GM23338 (cell line): ENCODE results near the gene SF1. TPM values are rescaled to one million over a fixed set of nuclear protein-coding genes. Genes with fewer than 3 reads are reported as not detected.

Experiments used
- ATAC-seq: fragments of 200-7000 bp; cut with Tn5 transposase; 3 replicates; pipeline ENCODE4 v1.9.1; 2020
- DNase-seq: peaks from one replicate; pipeline ENCODE4 v3.0.0-alpha.2; 2015; ENCODE audit warnings: low spot score
- H2AFZ ChIP-seq: fragments of 200-600 bp; sonication (generic); 2 replicates; pipeline ENCODE4 v1.8.0; 2016; ENCODE audit warnings: antibody characterized with exemption, mild to moderate bottlenecking, moderate library complexity
- H3F3A ChIP-seq: fragments of 200-600 bp; sonication (generic); replicated peaks from 2 replicates; pipeline ENCODE4 v1.8.0; 2017; ENCODE audit warnings: antibody characterized with exemption, mixed run types, low read depth
- H3K27ac ChIP-seq: fragments of 200-600 bp; sonication (generic); 2 replicates; pipeline ENCODE4 v1.6.1; 2016; ENCODE audit warnings: low read depth
- H3K27me3 ChIP-seq: fragments of 200-600 bp; sonication (generic); 2 replicates; pipeline ENCODE4 v1.8.0; 2016; ENCODE audit warnings: mild to moderate bottlenecking, mixed run types, moderate library complexity; ENCODE audit not compliant: insufficient read depth
- H3K36me3 ChIP-seq: fragments of 200-600 bp; sonication (generic); 2 replicates; pipeline ENCODE4 v1.8.0; 2016; ENCODE audit warnings: mild to moderate bottlenecking; ENCODE audit not compliant: insufficient read depth
- H3K4me1 ChIP-seq: fragments of 200-600 bp; sonication (generic); 2 replicates; pipeline ENCODE4 v1.8.0; 2016; ENCODE audit warnings: mild to moderate bottlenecking, moderate library complexity; ENCODE audit not compliant: insufficient read depth
- H3K4me2 ChIP-seq: fragments of 200-600 bp; sonication (generic); 2 replicates; pipeline ENCODE4 v1.7.1; 2017; ENCODE audit warnings: mixed run types
- H3K4me3 ChIP-seq: fragments of 200-600 bp; sonication (generic); 2 replicates; pipeline ENCODE4 v1.6.1; 2016; ENCODE audit warnings: mixed run types
- H3K79me2 ChIP-seq: fragments of 200-600 bp; sonication (generic); replicated peaks from 2 replicates; pipeline ENCODE4 v1.8.0; 2017; ENCODE audit warnings: mild to moderate bottlenecking; ENCODE audit not compliant: insufficient read depth
- H3K9me2 ChIP-seq: fragments of 200-600 bp; sonication (generic); 2 replicates; pipeline ENCODE4 v1.8.0; 2017; ENCODE audit not compliant: insufficient read depth
- H4K20me1 ChIP-seq: fragments of 200-600 bp; sonication (generic); replicated peaks from 2 replicates; pipeline ENCODE4 v1.8.0; 2017; ENCODE audit warnings: mild to moderate bottlenecking; ENCODE audit not compliant: insufficient read depth
- H3K27ac Mint-ChIP-seq: 2 replicates; pipeline ENCODE4 v1.8.0; 2020; ENCODE audit warnings: inconsistent platforms, mild to moderate bottlenecking, moderate library complexity, mixed read lengths
- H3K27me3 Mint-ChIP-seq: 3 replicates; pipeline ENCODE4 v1.8.0; 2022; ENCODE audit warnings: low read depth, mild to moderate bottlenecking, moderate library complexity, mixed read lengths, inconsistent platforms; ENCODE audit not compliant: insufficient read depth, poor library complexity
- H3K36me3 Mint-ChIP-seq: 3 replicates; pipeline ENCODE4 v1.8.0; 2021; ENCODE audit warnings: low read depth, mild to moderate bottlenecking, inconsistent platforms, moderate library complexity, mixed read lengths
- H3K4me1 Mint-ChIP-seq: 3 replicates; pipeline ENCODE4 v1.8.0; 2020; ENCODE audit warnings: mild to moderate bottlenecking, inconsistent platforms, mixed read lengths
- H3K4me3 Mint-ChIP-seq: 3 replicates; pipeline ENCODE4 v1.8.0; 2021; ENCODE audit warnings: moderate library complexity, mild to moderate bottlenecking, inconsistent platforms, mixed read lengths
- H3K9me3 Mint-ChIP-seq: 3 replicates; pipeline ENCODE4 v1.8.0; 2020; ENCODE audit warnings: moderate library complexity, mild to moderate bottlenecking, inconsistent platforms, mixed read lengths
- CREB1 ChIP-seq: fragments of 250-450 bp; sonication (Bioruptor Pico); IDR thresholded peaks from 2 replicates; pipeline ENCODE4 v1.5.0; 2020; ENCODE audit warnings: low read depth, mild to moderate bottlenecking, moderate library complexity
- EZH2 ChIP-seq: fragments of 200-600 bp; sonication (generic); IDR thresholded peaks from one replicate; pipeline ENCODE4 v1.8.0; 2017; ENCODE audit warnings: antibody characterized with exemption, mild to moderate bottlenecking, low read depth; ENCODE audit not compliant: unreplicated experiment
- EZH2phosphoT487 ChIP-seq: fragments of 200-600 bp; sonication (generic); IDR thresholded peaks from one replicate; pipeline ENCODE4 v1.8.1; 2018; ENCODE audit warnings: antibody characterized with exemption; ENCODE audit not compliant: unreplicated experiment
- JUNB ChIP-seq: IDR thresholded peaks from one replicate; pipeline ENCODE4 v1.6.1; 2016; ENCODE audit warnings: antibody characterized with exemption; ENCODE audit not compliant: unreplicated experiment
- NANOG ChIP-seq: IDR thresholded peaks from 2 replicates; pipeline ENCODE4 v1.6.1; 2016; ENCODE audit warnings: antibody characterized with exemption, borderline replicate concordance
- POLR2AphosphoS5 ChIP-seq: IDR thresholded peaks from 2 replicates; pipeline ENCODE4 v1.6.1; 2016; ENCODE audit warnings: antibody characterized with exemption, low read depth
- STAT1 ChIP-seq: IDR thresholded peaks from one replicate; pipeline ENCODE4 v1.6.1; 2016; ENCODE audit warnings: antibody characterized with exemption; ENCODE audit not compliant: unreplicated experiment
- ZNF114 ChIP-seq: fragments of 250-450 bp; sonication (Bioruptor Pico); IDR thresholded peaks from 2 replicates; pipeline ENCODE4 v1.5.0; 2020; ENCODE audit warnings: mild to moderate bottlenecking, moderate library complexity
- ZNF331 ChIP-seq: fragments of 250-450 bp; sonication (Bioruptor Pico); IDR thresholded peaks from 2 replicates; pipeline ENCODE4 v1.5.0; 2020; ENCODE audit warnings: low read depth, mild to moderate bottlenecking, moderate library complexity
- polyA plus RNA-seq: library from polyadenylated mRNA; unstranded; fragments of >200 nt; fragmentation: Nextera tagmentation; extraction: Ambion mirVana; gene quantifications from 2 replicates; pipeline ENCODE4 v1.2.1, GENCODE V29; 2016
- total RNA-seq: library from RNA; depleted of rRNA; stranded (reverse); fragments of >200 nt; shearing (Covaris generic); gene quantifications from 2 replicates; pipeline ENCODE4 v1.2.3, GENCODE V29; 2014
- TF ChIP-seq, protein P1 (sequence below): fragments of 250-450 bp; sonication (Bioruptor Pico); IDR thresholded peaks from 2 replicates; pipeline ENCODE4 v1.5.0; 2020; ENCODE audit warnings: mild to moderate bottlenecking, moderate library complexity
- TF ChIP-seq, protein P2 (sequence below), 2 experiments: fragments of 200-600 bp in 1 of 2; sonication (generic) in 1 of 2; conservative IDR thresholded peaks; 2 replicates each; pipeline versions ENCODE4 v1.5.1 to v1.6.1; 2016 to 2017; ENCODE audit warnings: antibody characterized with exemption in 2 of 2, low read depth in 2 of 2, mild to moderate bottlenecking in 2 of 2, moderate library complexity in 1 of 2
- TF ChIP-seq, protein P3 (sequence below): IDR thresholded peaks from one replicate; pipeline ENCODE4 v1.6.1; 2018; ENCODE audit warnings: antibody characterized with exemption; ENCODE audit not compliant: unreplicated experiment
- TF ChIP-seq, protein P4 (sequence below): IDR thresholded peaks from 2 replicates; pipeline ENCODE4 v1.6.1; 2016; ENCODE audit warnings: antibody characterized with exemption

Gene SF1
- total and polyA plus RNA-seq, 2 experiments from 2014 or later: 76.9 to 252 TPM

DNA sequence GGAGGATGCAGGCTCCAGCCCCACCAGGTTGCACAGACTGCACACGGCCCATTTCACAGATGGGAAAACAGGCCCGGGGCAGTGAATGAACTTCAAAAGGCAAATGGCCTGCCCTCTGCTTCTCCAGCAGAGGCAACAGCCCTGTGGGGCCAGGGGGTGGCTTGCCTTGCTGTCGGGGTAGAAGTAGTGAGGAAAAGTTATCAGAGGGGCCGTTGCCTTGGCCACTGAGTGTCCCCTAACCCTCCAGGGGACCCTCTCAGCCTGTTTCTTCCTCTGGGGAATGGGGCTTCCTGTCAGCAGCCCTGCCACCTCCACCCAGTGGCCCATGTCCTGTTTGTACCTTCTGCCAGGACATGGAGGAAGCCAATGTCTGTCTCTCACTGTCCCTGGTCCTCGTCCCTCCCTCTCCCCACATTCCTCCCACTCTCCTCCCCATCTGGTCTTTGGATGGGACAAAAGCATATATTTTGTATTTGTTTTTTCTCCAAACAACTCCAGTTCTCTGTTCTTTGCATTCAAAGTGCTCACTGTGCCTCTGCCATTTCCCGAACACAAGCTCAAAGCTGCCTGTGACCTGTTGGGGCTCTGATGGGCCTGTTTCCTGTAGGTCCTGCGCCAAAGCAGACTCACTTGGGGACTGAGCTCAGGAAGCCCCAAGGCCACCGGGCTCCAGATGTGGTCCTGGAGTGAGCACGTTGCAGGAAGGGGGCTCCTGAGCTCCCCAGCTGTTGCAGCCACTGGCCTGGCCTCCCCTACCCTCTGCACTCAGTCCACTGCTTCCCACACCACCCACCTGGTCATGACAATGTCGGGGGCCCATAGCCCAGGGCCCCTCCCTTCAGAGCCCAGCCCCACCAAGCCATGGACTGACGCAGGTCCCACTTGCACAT is 15.2 kb upstream of the SF1 start:
- H3K4me3 Mint-ChIP-seq: no peak overlapping the region

More for the DNA sequence above, 15.2 kb upstream of the SF1 start:
- Histone ChIP-seq H3K4me2 (no peak overlapping the region), H3K27ac (no peak overlapping the region), H4K20me1 (no peaks in the 10 kb centered on the region), H2AFZ (no peak overlapping the region), H3K9me2 (no peaks in the 10 kb centered on the region), H3F3A (0 out of 2 replicates have a peak, but pooled peaks cover 2% of the 10 kb centered on the region), H3K4me3 (no peak overlapping the region), H3K36me3 (no peaks in the 10 kb centered on the region), H3K4me1 (no peaks in the 10 kb centered on the region), H3K27me3 (no peaks in the 10 kb centered on the region), H3K79me2 (no peaks in the 10 kb centered on the region)
- DNase-seq (no peak), ATAC-seq (no peak)
- Mint-ChIP-seq H3K36me3 (no peaks in the 10 kb centered on the region), H3K27me3 (peaks cover 5% of the 10 kb centered on the region), H3K4me1 (no peaks in the 10 kb centered on the region), H3K27ac (no peak overlapping the region), H3K9me3 (no peaks in the 10 kb centered on the region)
- TF ChIP-seq, protein P1, sequence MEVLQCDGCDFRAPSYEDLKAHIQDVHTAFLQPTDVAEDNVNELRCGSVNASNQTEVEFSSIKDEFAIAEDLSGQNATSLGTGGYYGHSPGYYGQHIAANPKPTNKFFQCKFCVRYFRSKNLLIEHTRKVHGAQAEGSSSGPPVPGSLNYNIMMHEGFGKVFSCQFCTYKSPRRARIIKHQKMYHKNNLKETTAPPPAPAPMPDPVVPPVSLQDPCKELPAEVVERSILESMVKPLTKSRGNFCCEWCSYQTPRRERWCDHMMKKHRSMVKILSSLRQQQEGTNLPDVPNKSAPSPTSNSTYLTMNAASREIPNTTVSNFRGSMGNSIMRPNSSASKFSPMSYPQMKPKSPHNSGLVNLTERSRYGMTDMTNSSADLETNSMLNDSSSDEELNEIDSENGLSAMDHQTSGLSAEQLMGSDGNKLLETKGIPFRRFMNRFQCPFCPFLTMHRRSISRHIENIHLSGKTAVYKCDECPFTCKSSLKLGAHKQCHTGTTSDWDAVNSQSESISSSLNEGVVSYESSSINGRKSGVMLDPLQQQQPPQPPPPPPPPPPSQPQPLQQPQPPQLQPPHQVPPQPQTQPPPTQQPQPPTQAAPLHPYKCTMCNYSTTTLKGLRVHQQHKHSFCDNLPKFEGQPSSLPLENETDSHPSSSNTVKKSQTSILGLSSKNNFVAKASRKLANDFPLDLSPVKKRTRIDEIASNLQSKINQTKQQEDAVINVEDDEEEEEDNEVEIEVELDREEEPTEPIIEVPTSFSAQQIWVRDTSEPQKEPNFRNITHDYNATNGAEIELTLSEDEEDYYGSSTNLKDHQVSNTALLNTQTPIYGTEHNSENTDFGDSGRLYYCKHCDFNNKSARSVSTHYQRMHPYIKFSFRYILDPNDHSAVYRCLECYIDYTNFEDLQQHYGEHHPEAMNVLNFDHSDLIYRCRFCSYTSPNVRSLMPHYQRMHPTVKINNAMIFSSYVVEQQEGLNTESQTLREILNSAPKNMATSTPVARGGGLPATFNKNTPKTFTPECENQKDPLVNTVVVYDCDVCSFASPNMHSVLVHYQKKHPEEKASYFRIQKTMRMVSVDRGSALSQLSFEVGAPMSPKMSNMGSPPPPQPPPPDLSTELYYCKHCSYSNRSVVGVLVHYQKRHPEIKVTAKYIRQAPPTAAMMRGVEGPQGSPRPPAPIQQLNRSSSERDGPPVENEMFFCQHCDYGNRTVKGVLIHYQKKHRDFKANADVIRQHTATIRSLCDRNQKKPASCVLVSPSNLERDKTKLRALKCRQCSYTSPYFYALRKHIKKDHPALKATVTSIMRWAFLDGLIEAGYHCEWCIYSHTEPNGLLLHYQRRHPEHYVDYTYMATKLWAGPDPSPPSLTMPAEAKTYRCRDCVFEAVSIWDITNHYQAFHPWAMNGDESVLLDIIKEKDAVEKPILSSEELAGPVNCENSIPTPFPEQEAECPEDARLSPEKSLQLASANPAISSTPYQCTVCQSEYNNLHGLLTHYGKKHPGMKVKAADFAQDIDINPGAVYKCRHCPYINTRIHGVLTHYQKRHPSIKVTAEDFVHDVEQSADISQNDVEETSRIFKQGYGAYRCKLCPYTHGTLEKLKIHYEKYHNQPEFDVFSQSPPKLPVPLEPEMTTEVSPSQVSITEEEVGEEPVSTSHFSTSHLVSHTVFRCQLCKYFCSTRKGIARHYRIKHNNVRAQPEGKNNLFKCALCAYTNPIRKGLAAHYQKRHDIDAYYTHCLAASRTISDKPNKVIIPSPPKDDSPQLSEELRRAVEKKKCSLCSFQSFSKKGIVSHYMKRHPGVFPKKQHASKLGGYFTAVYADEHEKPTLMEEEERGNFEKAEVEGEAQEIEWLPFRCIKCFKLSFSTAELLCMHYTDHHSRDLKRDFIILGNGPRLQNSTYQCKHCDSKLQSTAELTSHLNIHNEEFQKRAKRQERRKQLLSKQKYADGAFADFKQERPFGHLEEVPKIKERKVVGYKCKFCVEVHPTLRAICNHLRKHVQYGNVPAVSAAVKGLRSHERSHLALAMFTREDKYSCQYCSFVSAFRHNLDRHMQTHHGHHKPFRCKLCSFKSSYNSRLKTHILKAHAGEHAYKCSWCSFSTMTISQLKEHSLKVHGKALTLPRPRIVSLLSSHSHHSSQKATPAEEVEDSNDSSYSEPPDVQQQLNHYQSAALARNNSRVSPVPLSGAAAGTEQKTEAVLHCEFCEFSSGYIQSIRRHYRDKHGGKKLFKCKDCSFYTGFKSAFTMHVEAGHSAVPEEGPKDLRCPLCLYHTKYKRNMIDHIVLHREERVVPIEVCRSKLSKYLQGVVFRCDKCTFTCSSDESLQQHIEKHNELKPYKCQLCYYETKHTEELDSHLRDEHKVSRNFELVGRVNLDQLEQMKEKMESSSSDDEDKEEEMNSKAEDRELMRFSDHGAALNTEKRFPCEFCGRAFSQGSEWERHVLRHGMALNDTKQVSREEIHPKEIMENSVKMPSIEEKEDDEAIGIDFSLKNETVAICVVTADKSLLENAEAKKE (CRISPR knock-in tag): no peak
- TF ChIP-seq, protein P2, sequence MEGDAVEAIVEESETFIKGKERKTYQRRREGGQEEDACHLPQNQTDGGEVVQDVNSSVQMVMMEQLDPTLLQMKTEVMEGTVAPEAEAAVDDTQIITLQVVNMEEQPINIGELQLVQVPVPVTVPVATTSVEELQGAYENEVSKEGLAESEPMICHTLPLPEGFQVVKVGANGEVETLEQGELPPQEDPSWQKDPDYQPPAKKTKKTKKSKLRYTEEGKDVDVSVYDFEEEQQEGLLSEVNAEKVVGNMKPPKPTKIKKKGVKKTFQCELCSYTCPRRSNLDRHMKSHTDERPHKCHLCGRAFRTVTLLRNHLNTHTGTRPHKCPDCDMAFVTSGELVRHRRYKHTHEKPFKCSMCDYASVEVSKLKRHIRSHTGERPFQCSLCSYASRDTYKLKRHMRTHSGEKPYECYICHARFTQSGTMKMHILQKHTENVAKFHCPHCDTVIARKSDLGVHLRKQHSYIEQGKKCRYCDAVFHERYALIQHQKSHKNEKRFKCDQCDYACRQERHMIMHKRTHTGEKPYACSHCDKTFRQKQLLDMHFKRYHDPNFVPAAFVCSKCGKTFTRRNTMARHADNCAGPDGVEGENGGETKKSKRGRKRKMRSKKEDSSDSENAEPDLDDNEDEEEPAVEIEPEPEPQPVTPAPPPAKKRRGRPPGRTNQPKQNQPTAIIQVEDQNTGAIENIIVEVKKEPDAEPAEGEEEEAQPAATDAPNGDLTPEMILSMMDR (conservative IDR thresholded peaks at IDR 0.05; ENCODE audit: low read depth in 2 of 2): no peak
- TF ChIP-seq POLR2AphosphoS5: no peak
- TF ChIP-seq, protein P3, sequence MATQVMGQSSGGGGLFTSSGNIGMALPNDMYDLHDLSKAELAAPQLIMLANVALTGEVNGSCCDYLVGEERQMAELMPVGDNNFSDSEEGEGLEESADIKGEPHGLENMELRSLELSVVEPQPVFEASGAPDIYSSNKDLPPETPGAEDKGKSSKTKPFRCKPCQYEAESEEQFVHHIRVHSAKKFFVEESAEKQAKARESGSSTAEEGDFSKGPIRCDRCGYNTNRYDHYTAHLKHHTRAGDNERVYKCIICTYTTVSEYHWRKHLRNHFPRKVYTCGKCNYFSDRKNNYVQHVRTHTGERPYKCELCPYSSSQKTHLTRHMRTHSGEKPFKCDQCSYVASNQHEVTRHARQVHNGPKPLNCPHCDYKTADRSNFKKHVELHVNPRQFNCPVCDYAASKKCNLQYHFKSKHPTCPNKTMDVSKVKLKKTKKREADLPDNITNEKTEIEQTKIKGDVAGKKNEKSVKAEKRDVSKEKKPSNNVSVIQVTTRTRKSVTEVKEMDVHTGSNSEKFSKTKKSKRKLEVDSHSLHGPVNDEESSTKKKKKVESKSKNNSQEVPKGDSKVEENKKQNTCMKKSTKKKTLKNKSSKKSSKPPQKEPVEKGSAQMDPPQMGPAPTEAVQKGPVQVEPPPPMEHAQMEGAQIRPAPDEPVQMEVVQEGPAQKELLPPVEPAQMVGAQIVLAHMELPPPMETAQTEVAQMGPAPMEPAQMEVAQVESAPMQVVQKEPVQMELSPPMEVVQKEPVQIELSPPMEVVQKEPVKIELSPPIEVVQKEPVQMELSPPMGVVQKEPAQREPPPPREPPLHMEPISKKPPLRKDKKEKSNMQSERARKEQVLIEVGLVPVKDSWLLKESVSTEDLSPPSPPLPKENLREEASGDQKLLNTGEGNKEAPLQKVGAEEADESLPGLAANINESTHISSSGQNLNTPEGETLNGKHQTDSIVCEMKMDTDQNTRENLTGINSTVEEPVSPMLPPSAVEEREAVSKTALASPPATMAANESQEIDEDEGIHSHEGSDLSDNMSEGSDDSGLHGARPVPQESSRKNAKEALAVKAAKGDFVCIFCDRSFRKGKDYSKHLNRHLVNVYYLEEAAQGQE: no peak
- TF ChIP-seq EZH2phosphoT487: no peak
- no peak for TF ChIP-seq ZNF331 (CRISPR knock-in tag)
- no peak for TF ChIP-seq STAT1
- no peak for TF ChIP-seq NANOG
- no peak for TF ChIP-seq ZNF114 (CRISPR knock-in tag)
- TF ChIP-seq JUNB: no peak
- no peak for TF ChIP-seq EZH2
- TF ChIP-seq CREB1: no peak
- TF ChIP-seq, protein P4, sequence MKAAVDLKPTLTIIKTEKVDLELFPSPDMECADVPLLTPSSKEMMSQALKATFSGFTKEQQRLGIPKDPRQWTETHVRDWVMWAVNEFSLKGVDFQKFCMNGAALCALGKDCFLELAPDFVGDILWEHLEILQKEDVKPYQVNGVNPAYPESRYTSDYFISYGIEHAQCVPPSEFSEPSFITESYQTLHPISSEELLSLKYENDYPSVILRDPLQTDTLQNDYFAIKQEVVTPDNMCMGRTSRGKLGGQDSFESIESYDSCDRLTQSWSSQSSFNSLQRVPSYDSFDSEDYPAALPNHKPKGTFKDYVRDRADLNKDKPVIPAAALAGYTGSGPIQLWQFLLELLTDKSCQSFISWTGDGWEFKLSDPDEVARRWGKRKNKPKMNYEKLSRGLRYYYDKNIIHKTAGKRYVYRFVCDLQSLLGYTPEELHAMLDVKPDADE: no peak
